Caco-2 (cell line): Measurements from ENCODE around the gene COMMD1. TPM values are rescaled to one million over a fixed set of nuclear protein-coding genes. Genes with fewer than 3 reads are reported as not detected.

Experiments
- BruUV-seq: library from RNA; stranded (reverse); fragments of 400-500 nt; replicated peaks from 2 replicates; lab custom pipeline; 2021; lab: Mats Ljungman, UMichigan
- CTCF ChIA-PET: fragments of 300-600 bp; sonication (Branson Sonifier 250); formaldehyde crosslinking; loops from one replicate; lab custom pipeline; 2022; ENCODE audit warnings: antibody characterized with exemption; lab: Charles Lee
- POLR2A ChIA-PET: fragments of 300-600 bp; sonication (Branson Sonifier 250); formaldehyde crosslinking; loops from one replicate; lab custom pipeline; 2022; ENCODE audit warnings: antibody characterized with exemption; lab: Charles Lee
- DNase-seq, 2 experiments: peaks; one replicate each; pipeline versions ENCODE4 v3.0.0 to v3.0.0-alpha.2; 2020 to 2022
- H3K27me3 ChIP-seq: replicated peaks from 2 replicates; pipeline ENCODE4 v1.6.0; 2011; ENCODE audit warnings: low read length; ENCODE audit not compliant: control insufficient read depth, insufficient read depth
- H3K36me3 ChIP-seq: 2 replicates; pipeline ENCODE4 v1.5.1; 2011; ENCODE audit warnings: low read length; ENCODE audit not compliant: control insufficient read depth, insufficient read depth
- H3K4me1 ChIP-seq: fragments of 250-450 bp; sonication (Bioruptor Pico); 2 replicates; pipeline ENCODE4 v1.5.1; 2020; ENCODE audit warnings: mild to moderate bottlenecking
- H3K4me3 ChIP-seq: 2 replicates; pipeline ENCODE4 v1.5.1; 2011; ENCODE audit warnings: low read depth, mild to moderate bottlenecking, control low read depth, low read length
- H3K9me3 ChIP-seq: fragments of 250-450 bp; sonication (Bioruptor Pico); 2 replicates; pipeline ENCODE4 v1.5.1; 2020; ENCODE audit warnings: mild to moderate bottlenecking, moderate library complexity
- H3K27ac Mint-ChIP-seq: one replicate; pipeline ENCODE4 v1.8.0; 2022; ENCODE audit warnings: mixed read lengths; ENCODE audit not compliant: unreplicated experiment
- H3K27me3 Mint-ChIP-seq: one replicate; pipeline ENCODE4 v1.8.0; 2022; ENCODE audit warnings: mixed read lengths; ENCODE audit not compliant: insufficient read depth, unreplicated experiment
- H3K36me3 Mint-ChIP-seq: one replicate; pipeline ENCODE4 v1.8.0; 2022; ENCODE audit warnings: mild to moderate bottlenecking, mixed read lengths; ENCODE audit not compliant: insufficient read depth, unreplicated experiment
- H3K4me1 Mint-ChIP-seq: one replicate; pipeline ENCODE4 v1.8.0; 2022; ENCODE audit warnings: low read depth, mixed read lengths; ENCODE audit not compliant: unreplicated experiment
- H3K4me3 Mint-ChIP-seq: one replicate; pipeline ENCODE4 v1.8.0; 2022; ENCODE audit warnings: mild to moderate bottlenecking, moderate library complexity, mixed read lengths; ENCODE audit not compliant: unreplicated experiment
- H3K9me3 Mint-ChIP-seq: one replicate; pipeline ENCODE4 v1.8.0; 2022; ENCODE audit warnings: mixed read lengths; ENCODE audit not compliant: unreplicated experiment
- CTCF ChIP-seq, 2 experiments: fragments of 200-600 bp in 1 of 2; IDR thresholded peaks; 1 replicate in 1 of 2; 2 replicates in 1 of 2; pipeline versions ENCODE4 v1.5.1 to v1.8.0; 2011 to 2022; ENCODE audit warnings: antibody characterized with exemption in 1 of 2, control low read depth in 1 of 2, inconsistent platforms in 1 of 2, low read depth in 1 of 2, low read length in 1 of 2, mild to moderate bottlenecking in 1 of 2, moderate library complexity in 1 of 2; ENCODE audit not compliant: insufficient read depth in 1 of 2, severe bottlenecking in 1 of 2, unreplicated experiment in 1 of 2
- intact Hi-C: fragments of 100-400 bp; cut with micrococcal nuclease; formaldehyde crosslinking; loops from one replicate; pipeline ENCODE4 v1.10.0; 2022; ENCODE audit not compliant: unreplicated experiment
- total RNA-seq: library from RNA; stranded (reverse); gene quantifications from 2 replicates; pipeline ENCODE4 v1.2.3, GENCODE V29; 2022

COMMD1 gene
- total RNA-seq, 1 experiment from 2014 or later, result 56.7 TPM

DNA sequence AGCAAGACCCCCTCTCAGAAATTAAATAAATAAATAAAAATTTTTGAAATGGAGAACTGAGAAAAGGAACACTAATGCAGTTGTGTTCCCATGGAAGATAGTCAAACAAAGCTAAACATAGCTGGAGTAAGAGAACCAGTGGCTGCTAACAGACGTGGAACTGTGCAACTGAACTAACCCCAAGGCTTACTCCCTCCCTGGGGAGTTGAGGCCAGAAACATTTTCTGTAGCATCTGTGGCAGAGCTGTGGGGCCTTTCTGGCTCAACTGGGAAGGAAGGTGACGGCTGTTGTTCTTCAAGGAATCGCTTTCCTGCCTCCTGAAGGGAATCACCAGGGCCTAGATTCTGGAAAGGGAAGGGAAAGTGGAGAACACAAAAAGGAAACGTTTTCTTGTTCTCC is 236.6 kb downstream of the COMMD1 start:
- BruUV-seq, result no TSS peak
- Histone ChIP-seq H3K4me3 (no peak overlapping the region), H3K27me3 (no peaks in the 10 kb centered on the region), H3K4me1 (peaks cover 14% of the 10 kb centered on the region), H3K36me3 (no peaks in the 10 kb centered on the region), H3K9me3 (no peaks in the 10 kb centered on the region)
- no peak for TF ChIP-seq CTCF (IDR thresholded peaks at IDR 0.05; ENCODE audit: insufficient read depth in 1 of 2, low read depth in 1 of 2, low read length in 1 of 2, severe bottlenecking in 1 of 2, unreplicated experiment in 1 of 2)
- DNase-seq, result no peak
- Mint-ChIP-seq H3K36me3 (no peaks in the 10 kb centered on the region), H3K4me1 (peaks cover 3% of the 10 kb centered on the region), H3K4me3 (no peak overlapping the region), H3K27me3 (no peaks in the 10 kb centered on the region), H3K9me3 (no peaks in the 10 kb centered on the region), H3K27ac (no peak overlapping the region)
- intact Hi-C loops, result no loop called here
- CTCF ChIA-PET, result no interaction called here
- POLR2A ChIA-PET, result no interaction called here

- ChIA-PET CTCF (no interaction called here), POLR2A (no interaction called here)
- no peaks in the 10 kb centered on the region for H3K36me3 ChIP-seq
- H3K9me3 ChIP-seq, result no peaks in the 10 kb centered on the region
- no peaks in the 10 kb centered on the region for H3K4me1 ChIP-seq
- no peak for DNase-seq
- TF ChIP-seq CTCF (IDR thresholded peaks at IDR 0.05; ENCODE audit: insufficient read depth in 1 of 2, low read depth in 1 of 2, low read length in 1 of 2, severe bottlenecking in 1 of 2, unreplicated experiment in 1 of 2), result no peak
- Mint-ChIP-seq H3K27ac (no peak overlapping the region), H3K36me3 (no peaks in the 10 kb centered on the region), H3K4me1 (no peaks in the 10 kb centered on the region), H3K4me3 (no peak overlapping the region), H3K9me3 (no peaks in the 10 kb centered on the region), H3K27me3 (no peaks in the 10 kb centered on the region)
- H3K4me3 ChIP-seq, result no peak overlapping the region
- no peaks in the 10 kb centered on the region for H3K27me3 ChIP-seq
- BruUV-seq, result no TSS peak
- intact Hi-C loops, result no loop called here
Measured at GRCh38 chr2:62143696-62144095, 238.2 kb downstream of the COMMD1 start.

DNA sequence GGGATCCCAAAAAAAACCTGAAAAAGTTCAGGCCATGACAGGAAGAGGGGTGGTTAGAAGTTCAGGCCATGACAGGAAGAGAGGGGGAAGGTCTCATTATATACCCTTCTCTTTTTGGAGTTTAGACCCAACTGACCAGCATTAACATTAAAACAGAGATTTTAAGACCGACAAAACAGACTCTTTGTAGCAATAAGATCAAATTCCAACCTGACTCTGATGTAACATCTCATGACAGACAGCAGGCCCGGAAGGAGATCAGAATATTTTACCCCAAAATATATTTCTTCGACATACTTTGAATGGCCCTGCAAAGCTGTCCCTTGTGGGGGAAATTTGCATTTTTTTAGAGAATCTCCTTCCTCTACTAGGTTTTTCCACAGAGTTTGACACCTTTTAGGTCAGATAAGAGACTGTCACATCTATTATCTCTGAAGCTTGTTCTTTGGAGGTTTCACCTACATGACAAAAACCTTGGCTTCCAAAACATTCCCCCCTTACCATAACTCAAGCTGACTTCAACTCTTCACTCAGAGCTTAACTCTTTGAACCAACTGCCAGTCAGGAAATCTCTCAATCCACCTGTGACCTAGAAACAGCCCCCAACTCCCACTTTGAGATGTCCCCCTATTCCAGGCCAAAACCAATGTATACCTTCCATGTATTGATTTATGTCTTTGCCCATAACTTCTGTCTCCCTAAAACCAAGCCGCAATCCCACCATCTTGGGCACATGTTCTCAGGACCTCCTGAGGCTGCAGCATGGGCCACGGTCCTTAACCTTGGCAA is 239.4 kb downstream of the COMMD1 start:
- no peak for DNase-seq
- H3K4me3 ChIP-seq, result no peak overlapping the region
- Mint-ChIP-seq H3K9me3 (no peaks in the 10 kb centered on the region), H3K4me3 (no peak overlapping the region), H3K4me1 (no peaks in the 10 kb centered on the region), H3K27ac (no peak overlapping the region), H3K36me3 (no peaks in the 10 kb centered on the region), H3K27me3 (no peaks in the 10 kb centered on the region)
- H3K4me1 ChIP-seq, result no peaks in the 10 kb centered on the region
- CTCF ChIA-PET, result no interaction called here
- intact Hi-C loops, result no loop called here
- POLR2A ChIA-PET, result no interaction called here
- BruUV-seq, result no TSS peak
- TF ChIP-seq CTCF (IDR thresholded peaks at IDR 0.05; ENCODE audit: insufficient read depth in 1 of 2, low read depth in 1 of 2, low read length in 1 of 2, severe bottlenecking in 1 of 2, unreplicated experiment in 1 of 2), result no peak
- H3K9me3 ChIP-seq, result no peaks in the 10 kb centered on the region
- H3K27me3 ChIP-seq, result no peaks in the 10 kb centered on the region
- H3K36me3 ChIP-seq, result no peaks in the 10 kb centered on the region
